Stimulated activated effector memory CD8-positive, alpha-beta T cell treated with anti-CD3 and anti-CD28 coated beads, Interleukin-12 subunit alpha, Interleukin-12 subunit beta, amount 100 ng/mL, for 72 hours (primary cell): ENCODE measurements around the gene SERPING1.
"Not testable (repeated sequence)": the region's sequence is repeated elsewhere in the genome, so short reads cannot be mapped to it uniquely, and the experiment has no call there.

Source experiments
- ATAC-seq: fragments of 150-1000 bp; cut with Tn5 transposase; 2 replicates; pipeline ENCODE4 v1.10.0; 2021
- DNase-seq, 2 donors: peaks; one replicate each; pipeline ENCODE4 v3.0.0; 2021 to 2022; ENCODE audit warnings: low spot score in 2 of 2
- H3K27ac Mint-ChIP-seq: one replicate; pipeline ENCODE4 v1.8.0; 2022; ENCODE audit warnings: mild to moderate bottlenecking, mixed read lengths
- H3K36me3 Mint-ChIP-seq: one replicate; pipeline ENCODE4 v1.8.0; 2022; ENCODE audit warnings: mild to moderate bottlenecking, mixed read lengths
- H3K4me1 Mint-ChIP-seq: one replicate; pipeline ENCODE4 v1.8.0; 2022; ENCODE audit warnings: mixed read lengths
- H3K4me3 Mint-ChIP-seq: one replicate; pipeline ENCODE4 v1.8.0; 2022; ENCODE audit warnings: mild to moderate bottlenecking, mixed read lengths
- H3K9me3 Mint-ChIP-seq: one replicate; pipeline ENCODE4 v1.8.0; 2022; ENCODE audit warnings: mixed read lengths

Gene SERPING1

DNA sequence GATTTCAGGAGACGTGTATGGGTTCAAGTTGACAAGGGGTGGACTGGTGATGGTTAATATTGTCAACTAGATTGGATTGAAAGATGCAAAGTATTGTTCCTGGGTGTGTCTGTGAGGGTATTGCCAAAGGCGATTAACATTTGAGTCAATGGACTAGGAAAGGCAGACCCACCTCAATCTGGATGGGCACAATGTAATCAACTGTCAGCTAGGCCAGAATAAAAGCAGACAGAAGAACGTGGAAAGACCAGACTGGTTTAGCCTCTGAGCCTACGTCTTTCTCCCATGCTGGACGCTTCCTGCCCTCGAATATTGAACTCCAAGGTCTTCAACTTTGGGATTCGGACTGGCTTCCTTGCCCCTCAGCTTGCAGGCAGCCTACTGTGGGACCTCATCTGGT lies 53.9 kb downstream of the SERPING1 start:
- no peak for ATAC-seq
- no peak overlapping the region for H3K27ac Mint-ChIP-seq
- DNase-seq, result no peak

DNA sequence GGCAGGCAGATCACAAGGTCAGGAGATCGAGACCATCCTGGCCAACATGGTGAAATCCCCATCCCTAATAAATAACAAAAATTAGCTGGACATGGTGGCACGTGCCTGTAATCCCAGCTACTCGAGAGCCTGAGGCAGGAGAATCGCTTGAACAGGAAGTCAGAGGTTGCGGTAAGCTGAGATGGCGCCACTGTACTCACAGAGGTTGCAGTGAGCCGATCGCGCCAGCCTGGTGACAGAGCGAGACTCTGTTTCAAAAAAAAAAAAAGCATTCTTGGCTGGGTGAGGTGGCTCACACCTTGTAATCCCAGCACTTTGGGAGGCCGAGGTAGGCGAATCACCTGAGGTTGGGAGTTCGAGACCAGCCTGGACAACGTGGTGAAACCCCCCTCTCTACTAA lies 54.7 kb downstream of the SERPING1 start:
- not testable (repeated sequence) for ATAC-seq, H3K36me3 Mint-ChIP-seq, H3K27ac Mint-ChIP-seq, DNase-seq, H3K9me3 Mint-ChIP-seq
- Mint-ChIP-seq H3K4me3 (peak overlapping the region; percentile 30), H3K4me1 (peaks cover 40% of the 10 kb centered on the region)

More for the DNA sequence above, 53.9 kb downstream of the SERPING1 start:
- H3K4me1 Mint-ChIP-seq, result peaks cover 41% of the 10 kb centered on the region
- H3K36me3 Mint-ChIP-seq, result no peaks in the 10 kb centered on the region
- no peak overlapping the region for H3K4me3 Mint-ChIP-seq
- no peaks in the 10 kb centered on the region for H3K9me3 Mint-ChIP-seq

DNA sequence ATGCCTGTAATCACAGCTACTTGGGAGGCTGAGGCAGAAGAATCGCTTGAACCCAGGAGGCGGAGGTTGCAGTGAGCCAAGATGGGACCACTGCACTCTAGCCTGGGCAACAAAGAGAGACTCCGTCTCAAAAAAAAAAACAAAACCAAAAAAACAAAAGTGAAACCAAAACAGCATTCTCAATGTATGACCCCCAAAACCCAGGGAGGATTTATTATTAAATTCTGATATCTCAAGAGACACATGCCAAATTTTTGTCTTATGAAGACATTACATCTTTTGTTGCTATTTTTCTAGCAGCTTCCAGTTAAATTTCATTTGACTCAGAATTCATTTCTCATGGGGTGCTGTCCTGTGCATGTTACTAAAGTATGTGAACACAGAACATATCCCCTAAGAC lies 55.2 kb downstream of the SERPING1 start:
- no peak for DNase-seq
- Mint-ChIP-seq H3K36me3 (peaks cover 6% of the 10 kb centered on the region), H3K27ac (no peak overlapping the region), H3K9me3 (no peaks in the 10 kb centered on the region), H3K4me1 (peaks cover 43% of the 10 kb centered on the region), H3K4me3 (peak overlapping the region; percentile 30)
- no peak for ATAC-seq

DNA sequence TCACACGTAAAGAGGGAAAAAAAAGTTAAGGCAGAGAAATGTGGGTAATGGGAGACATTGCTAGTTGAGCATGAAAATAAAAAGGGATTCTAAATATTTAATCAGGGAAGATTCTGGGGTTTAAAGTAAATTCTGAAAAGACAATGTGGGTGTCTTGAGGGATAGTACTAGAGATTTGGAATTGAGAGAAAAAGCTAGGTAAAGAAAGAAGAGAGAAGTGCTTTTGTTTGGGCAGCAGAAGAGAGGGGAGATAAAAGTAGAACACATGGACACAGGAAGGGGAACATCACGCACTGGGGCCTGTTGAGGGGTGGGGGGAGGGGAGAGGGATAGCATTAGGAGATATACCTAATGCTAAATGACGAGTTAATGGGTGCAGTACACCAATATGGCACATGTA lies 55.7 kb downstream of the SERPING1 start:
- ATAC-seq, result no peak
- no peaks in the 10 kb centered on the region for H3K9me3 Mint-ChIP-seq
- H3K27ac Mint-ChIP-seq, result no peak overlapping the region
- peaks cover 43% of the 10 kb centered on the region for H3K4me1 Mint-ChIP-seq
- no peak for DNase-seq
- no peak overlapping the region for H3K4me3 Mint-ChIP-seq
- H3K36me3 Mint-ChIP-seq, result peaks cover 11% of the 10 kb centered on the region

DNA sequence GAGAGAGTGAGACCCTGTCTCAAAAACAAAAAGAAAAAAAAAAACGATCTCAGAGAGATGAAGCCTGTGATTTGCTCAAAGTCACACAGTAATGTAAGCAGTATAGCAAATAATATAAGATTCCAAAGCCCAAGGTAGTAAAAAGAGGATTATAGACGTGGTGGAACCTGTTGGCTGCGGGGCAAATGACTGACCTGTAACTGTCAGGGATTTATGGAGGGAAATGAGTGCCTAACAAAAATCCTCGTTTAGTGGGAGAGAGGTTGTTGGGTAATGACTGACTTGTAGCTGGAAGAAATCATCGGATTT lies 59.4 kb downstream of the SERPING1 start:
- peaks cover 19% of the 10 kb centered on the region for H3K4me1 Mint-ChIP-seq
- peak overlapping the region; percentile 98 for H3K4me3 Mint-ChIP-seq
- DNase-seq (no peak), ATAC-seq (no peak)
- peaks cover 45% of the 10 kb centered on the region for H3K36me3 Mint-ChIP-seq
- no peaks in the 10 kb centered on the region for H3K9me3 Mint-ChIP-seq
- H3K27ac Mint-ChIP-seq, result peak overlapping the region; percentile 96

DNA sequence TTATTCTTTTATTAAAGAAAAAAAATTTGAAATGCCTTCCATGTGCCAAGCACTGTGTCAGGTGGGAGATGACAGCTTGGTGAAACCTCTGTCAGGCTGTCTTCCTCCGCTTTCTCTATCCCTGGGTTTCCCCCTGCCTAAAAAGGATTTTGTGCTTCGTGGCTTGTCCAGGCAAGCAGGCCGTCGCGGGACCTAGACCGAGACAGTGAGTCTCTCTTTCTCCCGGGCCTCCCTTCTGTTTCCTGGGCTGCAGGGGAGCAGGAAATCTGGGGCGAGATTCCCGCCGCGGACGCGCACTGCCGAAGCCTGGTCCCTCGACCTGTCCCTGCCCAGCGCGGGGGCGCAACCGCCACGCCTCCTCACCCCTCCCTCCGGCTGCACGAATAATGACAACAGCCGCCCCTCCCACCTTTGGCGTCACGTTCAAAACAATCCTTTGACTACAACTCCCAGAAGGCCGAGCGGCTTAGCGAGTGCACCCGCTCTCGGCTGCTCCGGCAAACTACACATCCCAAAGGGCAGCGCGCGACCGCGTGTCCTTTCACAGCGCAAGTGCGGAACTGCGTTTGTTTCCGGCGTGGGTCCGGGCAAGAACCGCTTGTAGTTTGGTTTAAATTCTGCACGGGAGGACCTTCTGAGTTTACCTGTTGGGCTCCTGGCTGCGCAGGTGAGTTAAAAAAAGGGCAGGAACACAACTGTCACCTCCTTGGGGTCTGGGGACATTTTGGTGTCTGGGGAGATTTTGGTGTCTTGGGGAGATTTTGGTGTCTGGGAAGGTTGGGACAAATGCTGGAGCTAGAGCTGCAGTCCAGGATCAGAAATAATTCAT lies 59.9 kb downstream of the SERPING1 start, which contains the start of gene CLP1:
TSS of gene CLP1 (plus strand) at position 569 of the 829 bp plus-strand sequence. CDS start 1,715 bp downstream, outside the sequence.
- peak; percentile 99 for ATAC-seq
- Mint-ChIP-seq H3K9me3 (no peaks in the 10 kb centered on the region), H3K27ac (peak within 1 kb of the TSS; percentile 96), H3K4me1 (peaks cover 19% of the 10 kb centered on the region), H3K4me3 (peak within 1 kb of the TSS; percentile 98), H3K36me3 (peaks cover 50% of the 10 kb centered on the region)
- peak; percentile 94 to 99 for DNase-seq

DNA sequence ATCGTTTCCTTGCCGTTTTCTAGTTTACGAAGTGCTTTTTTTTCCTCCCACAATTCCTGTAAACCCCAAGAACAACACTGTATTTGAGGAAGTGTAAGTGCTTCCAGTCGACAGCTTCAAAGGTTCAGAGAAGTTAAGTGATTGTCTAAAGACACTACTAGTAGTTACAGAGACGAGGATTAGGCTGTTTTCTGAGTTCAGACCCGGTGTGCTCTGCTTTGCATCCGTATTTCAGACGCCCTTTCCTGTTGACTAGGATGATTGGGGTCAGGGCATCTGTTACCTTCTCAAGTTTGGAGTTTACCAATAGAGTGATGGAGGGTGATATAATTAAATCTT lies 60.5 kb downstream of the SERPING1 start:
- DNase-seq (no peak), ATAC-seq (no peak)
- peaks cover 56% of the 10 kb centered on the region for H3K36me3 Mint-ChIP-seq
- H3K27ac Mint-ChIP-seq, result peak overlapping the region; percentile 96
- peak overlapping the region; percentile 98 for H3K4me3 Mint-ChIP-seq
- H3K4me1 Mint-ChIP-seq, result peaks cover 19% of the 10 kb centered on the region
- H3K9me3 Mint-ChIP-seq, result no peaks in the 10 kb centered on the region

DNA sequence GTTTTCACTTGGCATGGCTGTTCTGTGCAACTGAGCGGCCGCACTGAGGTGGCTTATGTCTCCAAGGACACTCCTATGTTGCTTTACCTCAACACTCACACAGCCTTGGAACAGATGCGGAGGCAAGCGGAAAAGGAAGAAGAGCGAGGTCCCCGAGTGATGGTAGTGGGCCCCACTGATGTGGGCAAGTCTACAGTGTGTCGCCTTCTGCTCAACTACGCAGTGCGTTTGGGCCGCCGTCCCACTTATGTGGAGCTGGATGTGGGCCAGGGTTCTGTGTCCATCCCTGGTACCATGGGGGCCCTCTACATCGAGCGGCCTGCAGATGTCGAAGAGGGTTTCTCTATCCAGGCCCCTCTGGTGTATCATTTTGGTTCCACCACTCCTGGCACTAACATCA lies 62.2 kb downstream of the SERPING1 start:
- Mint-ChIP-seq H3K9me3 (no peaks in the 10 kb centered on the region), H3K4me1 (peaks cover 19% of the 10 kb centered on the region), H3K36me3 (peaks cover 56% of the 10 kb centered on the region), H3K27ac (no peak overlapping the region), H3K4me3 (no peak overlapping the region)
- ATAC-seq, result no peak
- DNase-seq, result no peak

DNA sequence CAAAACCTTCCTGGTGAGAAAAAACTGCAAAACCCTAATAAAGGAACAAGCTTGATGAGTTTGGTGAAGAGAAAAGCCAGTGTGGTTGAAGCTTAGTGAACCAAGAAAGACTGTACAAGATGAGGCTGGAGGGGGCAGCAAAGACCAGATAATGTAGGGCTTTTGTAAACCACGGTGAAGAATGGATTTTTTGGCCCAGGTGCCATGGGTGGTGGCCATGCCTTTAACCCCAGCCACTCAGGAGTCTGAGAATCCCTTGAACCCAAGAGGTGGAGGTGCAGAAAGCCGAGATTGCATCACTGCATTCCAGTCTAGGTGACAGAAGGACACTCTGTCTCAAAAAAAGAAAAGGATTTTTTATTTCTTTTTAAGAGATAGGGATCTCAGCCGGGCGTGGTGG lies 65.4 kb downstream of the SERPING1 start:
- Mint-ChIP-seq H3K4me3 (no peak overlapping the region), H3K4me1 (peaks cover 16% of the 10 kb centered on the region), H3K9me3 (no peaks in the 10 kb centered on the region), H3K36me3 (peaks cover 62% of the 10 kb centered on the region), H3K27ac (no peak overlapping the region)
- no peak for ATAC-seq
- DNase-seq, result no peak

DNA sequence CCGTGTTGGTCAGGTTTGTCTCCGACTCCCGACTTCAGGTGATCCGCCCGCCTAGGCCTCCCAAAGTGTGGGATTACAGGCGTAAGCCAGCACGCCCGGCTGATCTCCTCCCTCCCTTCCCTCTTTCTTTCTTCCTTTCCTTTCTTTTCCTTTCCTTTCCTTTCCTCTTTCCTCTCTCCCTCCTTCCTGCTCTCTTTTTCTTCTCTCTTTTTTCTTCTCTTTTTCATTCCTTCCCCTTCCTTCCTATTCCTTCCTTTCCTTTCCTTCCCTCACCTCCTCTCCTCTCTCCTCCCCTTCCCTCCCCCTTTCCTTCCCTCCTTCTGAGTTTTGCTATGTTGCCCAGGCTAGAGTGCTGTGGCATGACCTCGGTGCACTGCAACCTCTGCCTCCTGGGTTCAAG lies 66.5 kb downstream of the SERPING1 start:
- Mint-ChIP-seq H3K4me1 (peaks cover 10% of the 10 kb centered on the region), H3K4me3 (no peak overlapping the region), H3K36me3 (peaks cover 66% of the 10 kb centered on the region), H3K27ac (no peak overlapping the region), H3K9me3 (no peaks in the 10 kb centered on the region)
- ATAC-seq (no peak), DNase-seq (no peak)
